NCI-H187 (cell line): Measurements from ENCODE around the gene INSM1.

ENCODE experiments used
- DNase-seq, 2 experiments: peaks; one replicate each; lab custom pipeline; 2025; lab: John Stamatoyannopoulos, UW

Gene INSM1

GRCh38 chr20:20362774-20363433 is 5.0 kb upstream of the INSM1 start:
- peak; percentile 76 to 85 for DNase-seq

GRCh38 chr20:20363434-20363798 is 4.5 kb upstream of the INSM1 start:
- DNase-seq, result peak in 1 of 2 experiments; percentile 24

- DNase-seq, result peak; percentile 66 to 84
Observed at GRCh38 chr20:20363799-20364592, 3.9 kb upstream of the INSM1 start.

DNA sequence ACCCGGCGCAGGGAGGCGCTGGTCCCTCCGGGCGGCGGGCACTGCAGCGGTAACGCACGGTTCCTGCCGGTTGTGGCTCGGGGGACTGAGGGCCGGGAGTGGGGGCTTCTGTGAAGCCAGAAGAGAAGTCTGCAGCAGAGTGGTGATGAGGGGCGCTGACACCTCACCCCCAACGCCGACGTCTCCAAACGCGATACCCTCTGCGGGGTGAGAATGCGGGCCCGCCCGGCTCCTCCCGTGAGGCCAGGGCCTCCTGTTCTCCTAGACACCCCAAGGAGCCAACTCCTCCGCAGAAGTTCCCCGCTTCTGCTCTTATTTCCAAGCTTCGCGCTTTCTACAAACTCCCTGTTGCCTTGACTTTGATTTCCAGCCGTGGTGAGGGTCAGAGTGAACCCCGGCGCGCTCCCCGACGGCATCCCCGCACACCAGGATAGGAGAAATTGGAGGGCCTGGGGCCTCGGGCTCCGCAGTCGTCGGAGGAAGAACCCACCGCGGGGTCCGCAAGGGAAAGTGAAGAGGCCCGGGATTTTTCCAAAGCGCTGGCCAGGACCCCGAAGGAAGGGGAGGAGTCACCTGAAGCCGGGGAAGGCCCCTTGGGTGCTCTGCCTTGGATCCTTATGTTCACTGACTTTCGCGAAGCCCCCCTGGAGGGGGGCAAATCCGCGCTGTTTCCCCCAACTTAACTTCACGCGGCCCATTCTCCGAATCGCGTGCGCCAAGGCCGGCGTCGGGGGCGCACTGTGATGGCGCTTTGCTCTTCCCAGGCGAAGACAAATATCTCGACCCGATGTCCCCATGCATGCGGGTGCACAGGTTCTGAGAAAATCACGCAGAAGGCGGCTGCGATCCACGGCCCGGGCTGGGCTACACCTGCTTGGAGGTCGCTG is 3.1 kb upstream of the INSM1 start:
- no peak for DNase-seq

DNA sequence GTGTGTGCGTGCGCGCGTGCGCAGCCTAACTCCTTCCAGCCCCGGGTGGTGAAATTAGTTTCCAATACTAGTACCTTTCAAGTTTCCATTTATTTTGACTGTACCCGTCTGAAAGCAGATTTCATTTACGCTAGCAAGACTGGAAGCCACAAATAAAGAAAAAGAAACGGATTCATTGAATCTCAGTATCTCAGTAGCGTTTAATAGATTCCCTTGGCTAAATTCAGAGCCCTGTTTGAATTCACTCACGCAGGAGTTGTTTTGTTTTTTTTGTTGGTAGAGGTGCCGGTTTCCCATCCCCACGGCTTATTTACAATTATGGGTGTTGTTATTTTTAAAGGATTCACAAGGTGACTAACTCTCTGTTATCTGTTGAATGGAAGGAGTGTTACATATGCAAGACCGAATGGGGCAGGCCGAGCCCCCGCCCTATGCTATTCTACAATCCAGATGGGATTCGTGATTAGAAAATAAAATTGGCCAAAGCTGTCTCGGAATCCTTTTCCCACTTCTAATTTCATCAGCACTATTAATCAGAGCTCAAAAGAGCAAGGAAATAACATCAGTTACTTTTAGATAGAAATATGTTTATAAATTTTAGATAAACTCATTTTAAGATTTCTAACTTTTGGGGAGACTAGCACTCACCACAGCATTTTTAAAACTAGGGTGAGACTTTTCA is 2.3 kb upstream of the INSM1 start:
- peak in 1 of 2 experiments; percentile 11 for DNase-seq

DNA sequence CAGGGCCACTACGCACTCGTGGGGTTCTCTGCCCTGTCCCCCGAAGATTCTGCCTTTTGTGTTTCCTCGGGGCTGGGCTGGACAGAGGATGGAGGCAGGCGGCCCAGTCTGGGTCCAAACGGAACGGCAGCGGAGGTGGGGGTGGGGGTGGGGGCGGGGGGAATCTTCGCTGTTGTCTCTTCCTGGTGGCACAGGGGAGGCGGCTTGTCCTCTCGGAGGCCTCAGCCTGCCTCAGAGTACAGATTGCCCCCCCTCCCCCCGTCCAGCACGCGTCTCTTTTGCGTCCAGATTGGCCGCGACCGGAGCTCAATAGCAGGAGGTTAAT is 1.4 kb upstream of the INSM1 start:
- DNase-seq, result peak in 1 of 2 experiments; percentile 56

DNA sequence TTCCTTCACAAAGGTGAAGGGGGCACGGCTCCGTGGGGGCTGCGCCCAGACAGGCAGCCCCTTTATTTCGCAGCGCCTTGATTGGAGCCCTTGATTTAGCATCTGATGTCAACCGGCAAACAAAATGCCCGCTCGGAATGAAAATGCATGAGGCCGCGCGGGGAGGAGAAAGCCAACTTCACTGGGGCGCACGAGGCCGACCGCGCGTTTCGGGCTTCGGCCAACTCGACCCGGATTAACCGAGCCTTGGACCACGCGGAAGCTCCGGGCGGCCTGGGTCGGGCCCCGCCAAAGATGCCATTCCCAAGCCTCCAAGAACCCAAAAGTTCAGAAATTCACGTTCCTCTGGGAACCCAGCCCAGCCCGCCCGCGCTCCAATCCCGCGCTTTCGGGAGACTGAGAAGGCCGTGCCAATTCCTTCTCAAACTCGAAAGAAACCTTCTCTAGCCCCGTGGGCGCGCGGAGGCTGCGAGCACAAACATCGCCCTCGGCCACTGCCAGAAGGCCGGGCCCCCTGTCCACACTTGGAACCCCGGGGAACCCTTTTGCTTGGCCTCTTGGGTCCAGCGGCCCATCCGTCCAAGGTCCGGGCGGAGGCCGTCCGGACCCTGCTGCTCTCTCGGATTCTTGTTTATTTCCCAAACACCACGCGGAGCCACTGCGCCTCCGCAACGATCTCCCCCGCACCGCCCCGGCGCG is 879 bp upstream of the INSM1 start:
- DNase-seq, result peak in 1 of 2 experiments; percentile 33

GRCh38 chr20:20368418-20369249 is 730 bp downstream of the INSM1 start:
- no peak for DNase-seq

GRCh38 chr20:20369250-20370093 is 1.6 kb downstream of the INSM1 start:
- no peak for DNase-seq

- no peak for DNase-seq
Observed at GRCh38 chr20:20370094-20370575, 2.2 kb downstream of the INSM1 start.

- no peak for DNase-seq
Observed at GRCh38 chr20:20371083-20371482, 3.2 kb downstream of the INSM1 start.

- DNase-seq, result no peak
Observed at GRCh38 chr20:20371681-20372080, 3.8 kb downstream of the INSM1 start.

DNA sequence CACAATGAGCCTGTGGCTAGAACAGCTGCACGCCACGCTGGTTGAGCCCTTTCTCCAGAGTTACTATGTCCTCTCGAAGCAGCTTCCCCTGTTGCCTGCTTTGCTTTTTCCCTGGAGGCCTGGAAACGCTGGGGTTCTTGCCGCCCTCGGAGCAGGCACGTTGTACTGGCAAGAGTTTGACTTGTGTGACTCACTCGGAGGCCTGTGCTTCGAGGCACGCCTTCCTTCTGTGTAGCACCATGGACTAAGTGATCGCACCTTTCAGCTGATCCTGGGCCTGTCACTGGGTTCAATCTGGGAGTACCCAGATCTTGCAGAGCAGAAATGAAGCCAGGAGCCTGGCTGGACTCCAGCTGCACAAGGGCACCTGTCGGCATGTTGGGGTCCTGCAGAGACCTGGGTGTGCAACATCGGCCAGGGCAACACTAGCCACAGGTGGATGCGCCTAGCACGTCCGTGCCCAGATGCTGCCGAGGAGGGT is 5.2 kb downstream of the INSM1 start:
- peak in 1 of 2 experiments; percentile 58 for DNase-seq

- peak in 1 of 2 experiments; percentile 24 for DNase-seq
Observed at GRCh38 chr20:20375862-20376261, 8.0 kb downstream of the INSM1 start.

GRCh38 chr20:20386192-20386591 is 18.3 kb downstream of the INSM1 start:
- peak in 1 of 2 experiments; percentile 48 for DNase-seq

DNA sequence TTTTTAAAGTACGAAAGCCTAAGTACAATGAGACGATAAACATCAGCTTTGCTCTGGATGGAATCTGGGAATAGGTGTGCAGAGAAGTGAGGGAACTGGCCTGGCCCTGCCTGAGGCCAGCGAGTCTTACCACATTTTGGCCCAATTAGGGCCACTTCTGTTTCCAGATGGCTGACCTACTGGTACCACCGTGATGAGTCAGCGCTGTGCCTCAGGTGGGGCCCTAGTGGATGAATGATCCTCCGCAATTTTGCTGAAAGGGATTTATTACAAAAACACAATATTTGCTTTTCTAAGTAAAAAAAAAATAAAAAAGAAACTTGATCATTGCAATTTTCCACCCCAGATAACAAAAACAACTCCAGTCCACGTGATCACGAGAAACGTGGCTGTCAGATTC is 22.5 kb downstream of the INSM1 start:
- DNase-seq, result no peak

DNA sequence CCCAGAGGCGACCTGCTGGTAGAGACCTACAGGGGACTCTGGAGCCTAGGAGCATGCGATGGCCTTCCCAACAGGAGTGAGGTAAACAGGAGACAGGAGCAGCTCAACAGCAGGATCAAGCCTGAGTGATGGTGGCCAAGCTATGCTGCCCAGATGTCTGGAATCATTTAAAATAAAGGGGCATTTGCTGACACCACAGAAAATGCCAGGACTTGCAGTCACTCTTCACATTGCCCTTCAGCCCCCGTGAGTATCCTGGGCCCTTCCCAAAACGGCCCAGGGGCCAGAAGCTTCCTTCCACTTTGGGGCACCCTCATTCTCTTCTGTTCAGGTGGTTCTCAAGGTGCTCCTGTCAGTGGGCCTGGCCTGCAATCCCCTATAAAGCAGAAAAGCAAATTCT is 23.2 kb downstream of the INSM1 start:
- no peak for DNase-seq

DNA sequence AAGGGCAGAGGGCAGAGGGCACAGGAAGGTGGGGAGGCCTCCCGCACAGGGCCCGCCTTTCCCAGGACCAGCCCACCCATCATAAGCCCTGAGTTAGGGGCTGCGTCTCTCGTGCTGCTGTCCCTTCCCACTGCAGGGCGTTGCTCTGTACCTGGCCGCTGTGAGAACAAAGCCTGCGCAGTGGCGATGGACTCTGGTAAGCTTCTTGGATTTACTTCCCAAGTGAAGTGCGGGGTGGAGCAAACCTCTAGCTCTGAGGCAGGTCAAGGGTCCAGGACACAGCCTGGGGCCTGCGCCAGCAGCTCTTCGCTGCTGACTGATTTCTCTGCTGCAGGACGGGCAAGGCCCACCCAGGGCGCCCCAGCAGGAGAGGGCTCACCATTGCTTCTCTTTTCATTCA is 23.9 kb downstream of the INSM1 start:
- no peak for DNase-seq
